GM23338 (cell line): ENCODE data around the gene HOXB6.

Experiments used
- CREB1 ChIP-seq: fragments of 250-450 bp; sonication (Bioruptor Pico); IDR thresholded peaks from 2 replicates; pipeline ENCODE4 v1.5.0; 2020; ENCODE audit warnings: low read depth, mild to moderate bottlenecking, moderate library complexity
- CTCF ChIP-seq, 2 experiments: fragments of 200-600 bp in 1 of 2; sonication (generic) in 1 of 2; conservative IDR thresholded peaks; 2 replicates each; pipeline versions ENCODE4 v1.5.1 to v1.6.1; 2016 to 2017; ENCODE audit warnings: antibody characterized with exemption in 2 of 2, low read depth in 2 of 2, mild to moderate bottlenecking in 2 of 2, moderate library complexity in 1 of 2
- EZH2 ChIP-seq: fragments of 200-600 bp; sonication (generic); IDR thresholded peaks from one replicate; pipeline ENCODE4 v1.8.0; 2017; ENCODE audit warnings: antibody characterized with exemption, mild to moderate bottlenecking, low read depth; ENCODE audit not compliant: unreplicated experiment
- EZH2phosphoT487 ChIP-seq: fragments of 200-600 bp; sonication (generic); IDR thresholded peaks from one replicate; pipeline ENCODE4 v1.8.1; 2018; ENCODE audit warnings: antibody characterized with exemption; ENCODE audit not compliant: unreplicated experiment
- JUNB ChIP-seq: IDR thresholded peaks from one replicate; pipeline ENCODE4 v1.6.1; 2016; ENCODE audit warnings: antibody characterized with exemption; ENCODE audit not compliant: unreplicated experiment
- POLR2AphosphoS5 ChIP-seq: IDR thresholded peaks from 2 replicates; pipeline ENCODE4 v1.6.1; 2016; ENCODE audit warnings: antibody characterized with exemption, low read depth
- REST ChIP-seq: IDR thresholded peaks from one replicate; pipeline ENCODE4 v1.6.1; 2018; ENCODE audit warnings: antibody characterized with exemption; ENCODE audit not compliant: unreplicated experiment
- ZNF331 ChIP-seq: fragments of 250-450 bp; sonication (Bioruptor Pico); IDR thresholded peaks from 2 replicates; pipeline ENCODE4 v1.5.0; 2020; ENCODE audit warnings: low read depth, mild to moderate bottlenecking, moderate library complexity

- TF ChIP-seq POLR2AphosphoS5 (no peak), REST (no peak), EZH2 (peak; percentile 75), EZH2phosphoT487 (no peak), CTCF (conservative IDR thresholded peaks at IDR 0.05; ENCODE audit: low read depth in 2 of 2) (no peak), JUNB (no peak), ZNF331 (CRISPR knock-in tag) (no peak), CREB1 (CRISPR knock-in tag) (no peak)
These were observed 41.0 kb downstream of the HOXB6 start for GRCh38 chr17:48563867-48564187.
